GM18499 (cell line): ENCODE data around the gene MED15.
"Not testable (repeated sequence)": the region's sequence is repeated elsewhere in the genome, so short reads cannot be mapped to it uniquely, and the experiment has no call there.

Source experiments
- ATAC-seq: cut with Tn5 transposase; IDR thresholded peaks from one replicate; pipeline ENCODE4 v1.9.1; 2021; ENCODE audit warnings: moderate number of reproducible peaks; ENCODE audit not compliant: insufficient read depth, unreplicated experiment

MED15 gene

DNA sequence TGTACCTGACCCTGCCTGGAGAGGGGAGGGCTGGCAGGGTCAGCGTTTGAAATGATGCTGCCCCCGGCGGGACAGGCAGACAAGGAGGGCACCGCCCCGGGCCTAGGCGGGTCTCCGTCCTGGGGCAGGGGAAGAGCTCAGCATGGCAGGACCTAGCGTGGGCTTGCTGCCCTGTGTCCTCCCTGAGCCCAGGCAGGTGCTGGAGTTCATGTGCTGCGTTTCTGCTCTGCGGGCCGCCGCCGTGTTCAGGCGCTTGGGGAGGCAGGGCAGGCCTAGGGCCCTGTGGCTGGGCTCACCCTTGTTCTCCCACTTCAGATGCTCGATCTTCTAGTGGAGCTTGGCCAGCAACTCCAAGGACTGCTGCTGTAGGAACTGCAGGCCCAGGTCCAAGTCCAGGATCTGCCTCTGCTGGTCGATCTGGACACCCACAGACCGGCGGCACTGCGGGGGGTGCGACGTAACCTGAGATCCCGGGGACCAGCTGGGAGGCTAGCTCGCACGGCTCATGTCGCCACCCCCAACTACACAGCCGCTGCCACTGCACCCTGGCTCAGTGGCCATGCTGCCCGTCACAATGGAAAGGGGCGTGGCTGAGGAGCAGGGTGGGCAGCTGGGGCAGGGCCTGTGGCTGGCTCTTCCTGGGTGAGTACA lies 84.4 kb downstream of the MED15 start:
- ATAC-seq: no peak

DNA sequence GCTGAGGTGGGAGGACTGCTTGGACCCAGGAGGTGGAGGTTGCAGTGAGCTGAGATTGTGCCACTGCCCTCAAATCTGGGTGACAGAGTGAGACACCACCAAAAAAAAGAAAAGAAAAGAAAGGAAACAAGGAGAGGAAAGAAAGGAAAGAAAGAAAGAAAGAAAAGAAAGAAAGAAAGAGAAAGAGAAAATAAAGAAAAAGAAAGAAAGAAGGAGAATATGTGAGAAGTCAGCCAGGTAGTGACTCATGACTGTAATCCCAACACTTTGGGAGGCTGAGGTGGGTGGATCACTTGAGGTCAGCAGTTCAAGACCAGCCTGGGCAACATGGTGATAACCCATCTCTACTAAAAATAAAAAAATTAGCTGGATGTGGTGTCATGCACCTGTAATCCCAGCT lies 86.6 kb downstream of the MED15 start:
- ATAC-seq: not testable (repeated sequence)

DNA sequence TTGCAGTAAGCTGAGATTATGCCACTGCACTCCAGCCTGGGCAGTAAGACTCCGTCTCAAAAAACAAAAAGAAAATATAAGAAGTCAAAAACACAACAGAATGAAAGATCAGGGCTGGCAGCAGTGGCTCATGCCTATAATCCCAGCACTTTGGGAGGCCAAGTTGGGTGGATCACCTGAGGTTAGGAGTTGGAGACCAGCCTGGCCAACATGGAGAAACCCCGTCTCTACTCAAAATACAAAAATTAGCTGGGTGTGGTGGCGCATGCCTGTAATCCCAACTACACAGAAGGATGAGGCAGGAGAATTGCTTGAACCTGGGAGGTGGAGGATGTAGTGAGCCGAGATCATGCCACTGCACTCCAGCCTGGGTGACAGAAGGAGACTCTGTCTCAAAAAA lies 87.1 kb downstream of the MED15 start:
- not testable (repeated sequence) for ATAC-seq

DNA sequence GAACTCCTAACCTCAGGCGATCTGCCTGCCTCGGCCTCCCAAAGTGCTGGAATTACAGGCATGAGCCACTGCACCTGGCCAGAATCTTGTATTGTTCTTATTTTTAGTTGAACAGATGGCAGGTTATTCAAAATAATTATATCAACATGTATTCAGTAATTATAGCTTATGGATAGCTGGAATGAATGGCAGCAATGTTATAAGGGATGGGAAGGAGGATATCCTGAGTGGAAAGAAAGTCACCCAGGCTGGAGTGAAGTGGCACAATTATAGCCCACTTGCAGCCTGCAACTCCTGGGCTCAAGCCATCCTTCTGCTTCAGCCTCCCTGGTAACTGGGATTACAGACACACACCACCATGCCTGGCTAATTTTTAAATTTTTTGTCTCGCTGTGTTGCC lies 88.1 kb downstream of the MED15 start:
- ATAC-seq: no peak

DNA sequence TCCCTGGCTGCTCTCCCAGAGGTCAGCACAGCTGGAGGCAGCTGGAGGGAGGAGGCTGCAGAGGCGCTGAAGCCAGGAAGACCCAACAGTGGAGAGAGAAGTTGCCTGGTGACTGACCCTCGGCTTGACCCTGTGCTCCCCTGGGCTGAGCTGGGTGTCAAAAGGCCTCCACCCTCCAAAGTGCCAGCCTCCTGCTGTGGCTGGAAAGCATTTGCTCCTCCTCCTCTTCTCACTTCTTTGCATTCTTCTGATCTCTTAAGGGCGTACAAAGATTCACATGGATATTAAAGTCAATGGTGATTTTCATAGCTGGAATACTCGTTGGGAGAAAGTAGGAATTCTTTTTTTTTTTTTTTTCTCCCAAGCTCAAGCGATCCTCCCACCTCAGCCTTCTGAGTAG lies 91.7 kb downstream of the MED15 start:
- no peak for ATAC-seq

DNA sequence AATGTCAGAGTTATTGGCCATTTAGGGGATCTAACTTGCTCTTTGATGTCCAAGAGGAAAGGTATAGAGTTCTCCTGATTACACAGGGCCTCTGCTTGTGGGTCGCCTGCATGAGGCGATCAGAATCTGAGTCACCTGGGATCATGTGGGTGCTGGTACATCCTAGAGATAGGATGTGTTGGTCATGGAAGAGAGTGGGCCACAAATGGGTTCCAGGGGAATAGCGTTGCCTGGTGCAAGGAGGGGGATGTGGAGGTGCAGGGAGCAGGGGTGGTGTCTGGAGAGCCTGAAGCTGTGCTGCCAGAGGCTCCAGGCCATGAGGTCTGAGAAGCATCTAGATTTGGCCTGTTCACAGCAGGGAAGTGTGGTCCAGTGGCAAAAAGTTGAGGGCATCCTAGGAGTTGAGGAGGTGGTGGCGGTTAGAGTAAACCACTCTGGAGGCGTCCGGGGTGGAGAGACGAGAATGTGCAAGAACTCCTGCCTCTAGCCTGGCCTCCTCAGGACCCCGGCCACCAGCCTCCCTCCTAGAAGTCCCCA lies 92.8 kb downstream of the MED15 start:
- ATAC-seq: no peak

DNA sequence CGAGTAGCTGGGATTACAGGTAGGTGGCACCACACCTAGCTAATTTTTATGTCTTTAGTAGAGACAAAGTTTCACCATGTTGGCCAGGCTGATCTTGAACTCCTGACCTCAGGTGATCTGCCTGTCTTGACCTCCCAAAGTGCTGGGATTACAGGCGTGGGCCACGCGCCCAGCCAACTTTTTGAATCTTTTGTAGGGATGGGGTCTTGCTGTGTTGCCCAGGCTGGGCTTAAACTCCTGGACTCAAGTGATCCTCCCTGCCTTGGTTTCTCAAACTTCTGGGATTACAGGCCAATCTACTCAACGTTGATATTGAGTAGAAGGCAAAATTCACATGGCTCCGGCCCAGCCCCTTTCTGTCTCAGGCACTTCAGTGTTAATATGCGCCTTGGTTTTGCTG lies 93.9 kb downstream of the MED15 start:
- ATAC-seq: no peak

DNA sequence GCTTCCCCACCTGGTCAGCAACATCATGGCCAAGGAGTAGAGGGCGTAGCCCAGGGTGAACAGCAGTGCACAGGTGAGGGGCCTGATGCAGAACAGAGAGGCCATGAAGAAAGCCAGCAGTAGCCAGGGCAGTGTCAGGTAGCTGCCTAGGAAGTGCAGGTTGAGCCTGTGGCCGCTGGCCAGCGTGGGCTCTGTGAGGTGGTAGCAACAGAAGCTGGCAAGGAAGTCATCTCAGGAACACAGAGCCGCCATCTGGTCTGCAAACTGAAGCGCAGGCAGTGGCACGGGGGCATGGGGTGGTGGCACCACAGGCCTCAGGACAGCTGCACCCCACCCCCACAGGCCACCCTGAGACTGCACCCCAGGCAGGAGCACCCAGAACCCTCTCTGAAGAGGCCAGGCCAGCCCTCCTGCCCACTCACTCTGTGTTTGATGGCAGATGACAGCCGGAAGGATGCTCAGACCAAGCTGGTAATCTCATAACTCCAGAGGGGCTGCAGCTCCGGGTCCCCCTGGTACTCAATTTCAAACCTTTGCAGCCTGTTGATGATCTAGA lies 95.3 kb downstream of the MED15 start:
- ATAC-seq: no peak

DNA sequence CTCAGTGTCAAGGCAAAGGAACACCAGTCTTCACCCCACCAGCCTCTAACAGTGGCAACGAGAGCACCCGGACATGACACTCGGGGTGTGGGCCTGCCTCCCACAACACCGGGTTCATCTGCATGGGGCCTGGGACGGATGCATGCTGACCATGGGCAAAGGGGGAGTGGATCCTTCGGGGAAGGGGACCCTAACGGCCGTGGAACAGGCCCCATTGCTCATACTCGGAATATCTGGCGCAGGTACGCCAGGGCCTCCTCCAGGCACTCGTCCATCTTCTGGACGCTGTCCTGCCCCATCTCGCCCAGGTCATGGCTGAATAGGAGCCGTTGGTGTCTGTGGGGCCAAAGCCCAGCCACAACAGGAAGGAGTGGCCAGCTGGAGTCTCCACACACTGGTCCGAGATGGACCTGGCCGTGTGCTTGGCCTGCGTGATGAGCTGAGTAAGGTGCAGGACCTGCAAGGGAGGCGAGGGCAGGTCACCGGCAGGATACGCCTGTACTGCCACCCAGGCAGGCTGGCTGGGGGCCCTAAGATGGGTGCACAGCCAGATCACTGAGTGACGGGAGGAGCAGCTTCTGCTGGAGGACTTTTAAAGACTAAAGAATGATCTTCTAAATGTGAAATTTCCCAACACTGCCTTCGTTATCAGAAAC lies 96.8 kb downstream of the MED15 start:
- no peak for ATAC-seq

DNA sequence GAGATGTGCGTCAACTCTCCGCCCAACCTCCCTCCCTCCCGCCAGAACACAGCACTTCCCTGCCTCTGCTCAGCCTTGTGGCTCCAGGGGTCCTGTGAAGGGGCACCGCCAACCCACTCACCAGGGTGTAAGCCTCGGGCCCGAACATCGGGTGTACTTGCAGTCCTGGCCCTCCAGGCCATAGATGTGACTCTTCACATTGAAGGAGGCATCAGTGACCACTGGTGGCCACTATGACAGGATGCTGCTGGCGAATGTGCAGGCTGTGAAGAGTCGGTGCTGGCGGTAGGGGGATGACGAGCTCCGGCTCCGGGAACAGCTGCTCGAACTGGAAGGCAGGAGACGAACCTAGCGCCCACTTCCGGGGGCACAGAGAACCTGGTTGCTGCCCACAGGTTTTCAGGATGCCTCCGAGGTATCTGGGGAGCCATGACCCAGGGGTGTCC lies 97.4 kb downstream of the MED15 start:
- no peak for ATAC-seq

DNA sequence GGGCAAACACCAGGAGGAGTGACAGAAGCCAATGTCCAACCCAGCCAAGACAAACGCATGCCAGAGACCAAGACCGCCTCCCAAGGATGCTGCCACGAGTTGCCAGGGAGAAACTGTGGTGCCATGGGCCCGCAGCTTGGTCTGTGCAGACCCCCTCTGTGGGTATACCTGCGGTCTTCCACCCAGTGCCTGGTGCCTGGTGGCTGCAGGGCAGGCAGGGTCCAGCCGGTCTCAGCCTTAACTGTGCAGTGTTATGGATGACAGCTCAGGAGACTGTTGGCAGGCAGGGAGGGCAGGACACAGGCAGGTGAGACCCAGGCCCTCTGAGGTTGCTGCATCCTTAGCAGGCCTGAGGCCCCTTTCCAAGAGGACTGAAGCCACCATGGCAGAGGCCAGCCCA lies 97.9 kb downstream of the MED15 start:
- no peak for ATAC-seq

DNA sequence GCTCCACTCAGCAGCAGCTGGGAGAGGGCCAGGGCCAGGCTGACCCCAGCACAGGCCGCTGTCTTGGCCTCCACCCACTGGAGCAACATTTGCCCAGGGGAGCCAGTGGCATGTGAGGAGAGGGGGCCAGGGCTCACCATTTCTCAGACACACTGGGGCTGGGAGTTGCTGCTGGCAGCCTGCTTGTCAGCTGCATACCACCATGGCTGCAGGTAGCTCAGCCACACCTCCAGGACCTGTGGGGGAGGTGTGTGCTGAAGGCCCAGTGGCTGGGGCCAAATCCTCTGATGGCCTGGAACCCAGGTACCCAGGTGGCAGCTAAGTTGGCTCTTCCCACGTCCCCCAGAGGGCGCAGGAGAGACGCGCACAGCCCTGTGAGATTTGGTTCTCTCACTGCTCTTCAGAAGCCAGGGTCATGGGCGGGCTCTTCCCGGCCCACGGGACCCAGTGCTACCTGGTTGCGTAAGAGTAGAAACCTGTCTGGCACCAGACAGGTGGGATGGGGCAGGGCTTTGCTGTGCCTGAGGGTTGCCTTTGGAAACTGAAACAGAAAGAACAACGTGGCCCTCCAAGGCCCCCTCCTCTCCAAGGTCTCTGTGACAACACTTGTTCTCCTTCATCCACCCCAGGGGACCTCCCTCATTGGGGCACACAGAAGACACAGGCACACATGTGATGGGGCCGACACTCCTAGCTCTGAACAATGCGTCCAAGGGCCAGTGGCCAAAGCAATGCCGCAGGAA lies 98.8 kb downstream of the MED15 start:
- ATAC-seq: no peak

DNA sequence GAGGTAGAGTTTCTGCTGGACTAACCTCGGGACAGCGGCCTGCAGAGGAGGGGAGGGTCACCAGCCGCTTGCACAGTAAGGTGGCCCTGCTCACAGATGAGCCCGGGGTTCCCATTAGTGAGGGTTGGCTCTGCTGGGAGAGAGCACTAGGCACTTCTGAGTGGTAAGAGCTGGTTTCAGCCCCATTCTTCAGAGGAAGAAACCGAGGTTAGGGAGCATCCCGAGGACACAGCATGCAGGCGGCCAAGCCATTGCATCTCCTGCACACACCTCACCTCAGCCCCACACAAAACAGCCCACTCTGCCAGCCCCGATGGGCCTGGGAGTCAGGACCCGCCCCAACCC lies 99.3 kb downstream of the MED15 start:
- no peak for ATAC-seq

DNA sequence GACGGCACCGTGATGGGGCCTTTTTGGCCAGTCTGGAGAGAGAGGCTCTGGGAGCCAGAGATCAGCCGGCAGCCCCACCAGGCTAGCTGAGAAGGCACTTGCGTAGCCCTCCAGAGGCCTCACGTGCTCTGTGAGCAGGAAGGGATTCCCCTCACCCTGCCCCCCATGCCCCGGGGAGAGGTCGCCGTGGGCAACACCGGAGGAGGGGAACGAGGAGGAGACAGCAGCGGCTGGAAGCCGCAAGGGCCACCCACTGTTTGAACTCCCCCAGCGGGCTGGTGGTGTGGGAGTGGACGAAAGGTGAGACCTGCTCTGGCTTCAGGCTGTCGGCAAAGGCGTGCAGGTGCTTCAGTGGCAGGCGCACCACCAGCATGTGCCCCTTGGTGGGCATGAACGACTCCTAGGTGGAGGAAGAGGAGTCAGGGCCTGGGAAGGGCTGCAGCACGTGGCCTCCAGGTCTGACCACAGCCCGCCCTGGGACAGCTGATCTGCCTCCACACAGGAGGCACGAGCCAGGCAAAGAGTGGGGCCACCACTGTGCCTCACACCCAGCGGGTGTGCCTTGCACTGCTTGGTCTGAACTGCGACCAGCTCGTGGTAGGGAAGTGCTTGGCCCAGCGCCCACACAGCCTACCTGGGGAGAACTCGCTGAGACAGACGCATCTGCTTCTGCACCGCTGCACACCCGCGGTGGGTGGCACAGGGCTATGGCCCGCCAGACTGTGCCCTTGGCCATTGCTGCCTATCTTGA lies 99.9 kb downstream of the MED15 start:
- ATAC-seq: no peak

DNA sequence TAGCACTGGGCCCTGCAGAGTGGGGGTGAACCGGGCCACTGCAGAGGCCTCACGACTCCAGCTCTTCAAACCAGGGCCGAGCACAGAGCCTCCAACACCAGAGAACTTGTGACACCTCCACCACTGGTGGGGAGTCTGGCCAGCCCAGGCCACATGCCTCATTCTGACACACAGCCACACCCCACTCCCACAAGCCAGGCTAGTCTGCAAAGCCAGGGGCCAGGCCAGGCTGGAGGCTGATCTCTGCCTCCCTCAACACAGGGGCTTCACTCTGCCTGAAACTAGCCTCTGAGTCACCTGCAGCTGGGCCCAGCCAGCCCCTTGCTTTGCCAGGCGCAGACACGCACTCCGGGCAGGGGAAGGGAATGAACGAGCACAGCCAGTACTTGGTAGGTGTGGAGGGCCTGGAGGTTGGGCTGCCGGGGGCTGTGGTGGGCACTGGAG lies 102.9 kb downstream of the MED15 start:
- ATAC-seq: no peak

DNA sequence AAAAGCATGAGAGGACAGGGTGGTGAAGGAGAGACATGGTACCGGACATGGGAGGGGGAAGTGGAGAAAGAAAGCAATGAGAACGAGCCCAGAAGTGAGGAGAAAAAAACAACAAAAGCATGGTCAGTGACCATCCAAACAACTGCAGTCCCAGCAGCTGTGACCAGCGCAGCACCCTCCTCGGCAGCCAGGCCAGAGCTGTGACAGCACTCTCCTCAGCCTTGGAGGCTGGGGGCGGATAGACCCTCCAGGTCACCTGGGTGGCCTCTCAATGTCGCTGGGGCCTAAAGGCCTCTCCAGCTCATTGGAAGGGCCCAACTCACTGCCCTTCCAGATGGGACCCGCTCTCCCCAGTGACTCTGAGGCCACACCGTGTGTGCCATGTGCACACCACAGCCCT lies 103.3 kb downstream of the MED15 start:
- no peak for ATAC-seq

DNA sequence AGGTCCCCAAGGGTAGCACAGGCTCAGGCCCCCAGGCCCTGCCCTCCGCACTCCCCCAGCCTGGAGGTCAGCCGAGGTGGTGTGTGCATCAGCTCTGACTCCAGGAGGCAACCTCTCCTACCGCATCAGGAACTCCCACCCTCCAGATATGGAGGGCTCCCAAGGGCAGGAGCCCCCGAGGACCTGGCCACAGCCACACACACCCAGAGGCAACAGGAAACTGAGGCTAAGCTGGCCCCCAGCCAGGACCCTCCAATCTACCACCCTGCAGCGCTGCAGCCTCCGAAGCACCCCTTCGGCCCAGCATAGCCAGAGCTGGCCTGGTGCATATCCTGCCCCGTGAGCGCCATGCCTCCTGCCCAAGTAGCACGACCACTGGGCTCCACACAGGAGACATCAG lies 104.0 kb downstream of the MED15 start:
- no peak for ATAC-seq

DNA sequence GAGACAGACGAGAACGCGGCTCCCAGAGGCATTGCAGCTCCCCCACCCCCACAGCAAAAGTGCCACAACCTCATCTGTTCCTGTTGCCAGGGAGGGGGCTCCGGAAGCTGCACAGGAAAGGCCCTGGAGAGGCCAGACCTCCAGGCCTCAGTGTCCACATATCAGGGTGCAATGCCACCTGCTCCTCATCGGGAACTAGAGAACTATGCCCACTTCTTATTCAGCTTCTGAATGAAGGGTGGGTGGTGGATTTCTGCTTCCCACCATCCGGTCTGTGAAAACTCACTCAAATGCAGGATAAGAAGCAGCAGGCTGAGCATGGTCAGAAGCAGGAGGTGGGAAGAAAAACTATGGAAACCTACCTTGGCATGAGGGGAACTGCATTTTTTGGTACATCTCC lies 105.9 kb downstream of the MED15 start:
- ATAC-seq: no peak

DNA sequence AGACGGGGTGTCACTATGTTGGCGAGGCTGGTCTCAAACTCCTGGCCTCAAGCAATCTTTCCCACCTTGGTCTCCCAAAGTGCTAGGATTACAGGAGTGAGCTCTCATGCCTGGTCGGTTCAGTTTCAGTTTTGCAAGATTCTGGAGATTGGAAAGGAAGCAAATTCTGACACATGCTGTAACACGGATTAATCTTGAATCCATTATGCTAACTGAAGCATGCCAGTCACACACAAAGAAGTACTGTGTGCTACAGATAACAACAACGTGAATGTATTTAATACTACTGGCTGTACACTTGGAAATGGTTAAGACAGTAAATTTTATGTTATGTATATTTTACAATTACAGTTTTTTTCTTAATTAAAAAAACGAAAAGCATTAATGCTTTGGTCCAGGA lies 107.6 kb downstream of the MED15 start:
- ATAC-seq: no peak
